GM21619 (cell line): ENCODE measurements around the gene NVL.
"Not testable (repeated sequence)": the region's sequence is repeated elsewhere in the genome, so short reads cannot be mapped to it uniquely, and the experiment has no call there.

ENCODE experiments used
- ATAC-seq: cut with Tn5 transposase; IDR thresholded peaks from one replicate; pipeline ENCODE4 v1.9.1; 2021; ENCODE audit not compliant: unreplicated experiment

The NVL gene

DNA sequence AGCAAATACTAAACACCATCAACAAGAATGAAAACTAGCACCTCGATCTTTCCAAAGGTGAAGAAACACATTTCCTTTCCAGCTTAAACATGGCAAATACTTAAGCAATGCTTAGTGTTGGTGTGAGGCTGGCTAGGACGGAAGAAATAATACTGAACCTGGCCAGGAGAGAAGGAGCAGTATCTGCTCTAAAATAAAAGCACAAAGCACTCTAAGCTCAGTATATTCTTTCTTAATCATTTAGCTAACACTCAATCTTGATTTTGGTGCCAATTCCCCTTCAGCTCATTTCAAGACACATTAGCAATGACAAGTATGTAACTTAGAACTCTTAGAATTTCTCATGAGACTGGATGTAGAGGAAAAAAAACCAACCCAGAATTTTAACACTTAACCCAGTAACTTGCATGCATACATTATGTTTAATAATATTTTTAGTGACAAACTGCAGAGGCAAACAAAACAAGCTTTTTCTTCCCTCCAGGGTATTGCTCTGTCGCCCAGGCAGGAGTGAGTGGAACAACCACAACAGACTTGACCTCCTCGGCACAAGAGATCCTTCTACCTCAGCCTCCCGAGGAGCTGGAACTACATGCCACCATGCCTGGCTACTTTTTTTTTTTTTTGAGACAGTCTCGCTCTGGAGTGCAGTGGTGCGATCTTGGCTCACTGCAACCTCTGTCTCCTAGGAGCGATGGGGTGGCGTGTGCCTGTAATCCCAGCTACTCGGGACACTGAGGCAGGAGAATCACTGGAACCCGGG, 92.7 kb downstream of the NVL start:
- ATAC-seq: no peak

DNA sequence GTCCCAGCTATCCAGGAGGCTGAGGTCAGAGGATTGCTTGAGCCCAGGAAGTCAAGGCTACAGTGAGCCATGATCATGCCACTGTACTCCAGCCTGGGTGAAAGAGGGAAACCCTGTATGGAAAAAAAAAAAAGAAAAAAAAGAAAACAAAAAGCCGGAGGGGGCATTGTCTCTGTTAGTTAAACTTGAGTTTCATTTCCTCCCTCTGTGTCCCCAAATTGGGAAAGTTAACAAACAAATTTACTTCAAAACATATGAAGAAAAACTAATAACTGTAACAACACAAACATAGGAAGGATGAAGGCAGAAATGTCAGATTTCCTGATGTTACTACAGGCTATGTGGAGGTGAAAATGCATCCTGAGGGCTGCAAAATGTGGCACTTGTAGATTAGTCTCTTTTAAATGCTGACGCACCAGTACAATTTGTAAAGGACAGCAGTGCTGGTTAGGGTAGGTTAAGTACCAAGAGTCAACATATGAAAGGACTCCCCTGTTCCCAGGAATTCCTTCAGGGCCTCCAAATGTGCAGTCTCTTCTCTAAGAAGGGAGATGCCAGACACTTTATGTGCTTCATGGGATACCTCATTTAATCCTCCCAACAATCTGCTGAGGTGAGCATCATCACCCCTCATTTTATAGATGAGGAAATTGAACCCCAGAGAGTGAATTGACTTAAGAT, 94.0 kb downstream of the NVL start:
- no peak for ATAC-seq

DNA sequence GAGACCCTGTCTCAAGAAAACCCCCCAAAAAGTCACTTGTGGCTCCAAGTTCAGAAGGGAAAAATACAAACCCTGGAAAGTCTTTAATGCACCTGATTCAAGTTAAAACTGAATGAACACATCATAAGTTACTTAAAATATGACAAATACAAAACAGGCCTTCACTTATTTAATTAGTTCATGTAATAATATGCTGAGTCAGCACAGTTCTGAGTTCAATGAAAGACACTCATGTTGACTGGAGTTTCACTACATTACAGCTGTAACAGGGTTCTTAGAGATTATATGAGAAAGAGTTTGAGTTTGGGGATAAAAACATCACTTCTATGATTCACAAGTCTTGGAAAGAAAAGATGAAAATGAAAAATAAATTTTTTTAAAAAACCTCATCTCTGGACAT, 96.0 kb downstream of the NVL start:
- no peak for ATAC-seq

DNA sequence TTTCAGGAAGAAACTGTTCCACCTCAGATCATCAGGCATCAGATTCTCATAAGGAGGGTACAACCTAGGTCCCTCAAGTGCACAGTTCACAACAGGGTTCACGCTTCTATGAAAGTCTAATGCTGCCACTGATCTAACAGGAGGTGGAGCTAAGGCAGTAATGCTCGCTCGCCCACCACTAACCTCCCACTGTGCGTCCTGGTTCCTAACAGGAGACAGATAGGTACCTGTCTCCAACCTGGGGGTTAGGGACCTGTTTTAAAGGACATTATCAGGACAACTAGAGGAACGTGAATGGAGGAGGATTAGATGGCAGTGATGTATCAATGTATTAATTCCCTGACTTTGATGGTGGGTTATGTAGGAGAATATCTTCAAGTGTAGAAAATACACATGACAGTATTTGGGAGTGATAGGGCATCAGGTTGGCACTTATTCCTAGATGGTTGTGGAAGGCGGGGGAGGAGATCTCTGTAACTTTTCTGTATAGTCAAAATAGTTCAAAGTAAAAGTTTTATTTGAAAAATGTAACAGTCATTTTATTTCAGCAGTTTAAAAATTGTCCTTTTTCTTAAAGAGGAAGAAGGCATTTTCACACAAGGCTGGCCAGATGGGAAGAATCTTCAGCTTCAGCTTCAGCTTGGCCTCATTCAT, 103.0 kb downstream of the NVL start:
- ATAC-seq: no peak

DNA sequence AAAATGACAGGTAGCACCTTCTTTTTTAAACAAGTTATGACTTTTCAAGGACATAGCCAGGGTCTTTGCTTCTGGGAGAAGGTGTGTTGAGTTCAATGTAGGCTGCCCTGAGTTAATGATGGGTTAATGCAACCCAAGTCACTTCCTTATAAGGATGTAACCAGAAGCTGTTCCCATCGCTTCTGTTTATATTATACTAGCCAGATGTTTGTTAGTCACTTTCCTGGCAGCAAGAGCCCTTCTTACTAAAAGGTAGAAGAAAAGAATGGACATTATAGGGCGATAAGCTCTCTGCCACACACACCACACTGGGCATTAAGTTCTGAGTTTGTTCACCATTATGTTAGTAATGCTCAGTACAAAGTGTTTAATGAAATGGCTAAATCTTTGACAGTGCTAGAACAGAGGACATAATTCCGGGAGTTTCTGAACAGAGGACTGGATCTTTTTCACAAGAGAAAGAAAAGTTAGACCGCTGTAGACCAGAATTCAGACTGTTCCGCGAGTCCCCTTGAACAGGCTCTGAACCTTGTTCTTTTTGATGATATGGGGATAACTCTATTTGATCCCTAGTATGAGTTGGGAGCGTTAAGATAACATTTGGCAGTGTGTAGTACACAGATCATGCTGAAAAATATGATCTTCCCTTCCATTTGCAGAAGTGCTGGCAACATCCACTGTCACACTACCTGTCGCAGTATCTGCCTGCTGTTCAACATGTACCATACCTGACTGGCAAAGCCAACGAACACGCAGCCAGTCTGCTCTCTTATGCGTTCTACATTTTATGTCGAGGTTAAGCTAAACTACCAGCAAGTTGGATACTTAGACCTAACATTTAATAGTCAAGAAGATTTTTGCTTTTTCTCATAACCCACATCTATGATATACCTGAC, 105.9 kb downstream of the NVL start:
- no peak for ATAC-seq

DNA sequence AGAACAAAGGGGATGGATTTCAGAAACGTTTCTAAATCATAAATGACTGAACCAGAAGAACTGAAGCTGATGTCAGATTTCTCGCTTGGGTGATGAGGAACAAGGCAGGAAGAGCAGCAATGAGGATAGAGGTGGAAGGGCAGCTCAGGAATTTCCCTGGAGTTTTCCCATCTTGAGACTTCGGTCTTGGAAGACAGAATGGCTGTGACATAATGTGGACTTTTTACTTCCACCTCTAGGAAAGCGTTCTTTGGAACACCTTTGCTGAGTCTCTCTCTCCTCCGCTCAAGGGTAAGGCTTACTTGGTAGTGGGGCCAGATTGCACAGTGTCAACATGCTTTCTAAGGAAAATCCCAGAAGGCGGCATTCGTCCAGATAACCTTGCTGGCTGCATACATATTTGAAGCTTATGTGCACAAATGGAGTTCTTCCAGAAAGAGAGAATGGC, 110.3 kb downstream of the NVL start:
- no peak for ATAC-seq

DNA sequence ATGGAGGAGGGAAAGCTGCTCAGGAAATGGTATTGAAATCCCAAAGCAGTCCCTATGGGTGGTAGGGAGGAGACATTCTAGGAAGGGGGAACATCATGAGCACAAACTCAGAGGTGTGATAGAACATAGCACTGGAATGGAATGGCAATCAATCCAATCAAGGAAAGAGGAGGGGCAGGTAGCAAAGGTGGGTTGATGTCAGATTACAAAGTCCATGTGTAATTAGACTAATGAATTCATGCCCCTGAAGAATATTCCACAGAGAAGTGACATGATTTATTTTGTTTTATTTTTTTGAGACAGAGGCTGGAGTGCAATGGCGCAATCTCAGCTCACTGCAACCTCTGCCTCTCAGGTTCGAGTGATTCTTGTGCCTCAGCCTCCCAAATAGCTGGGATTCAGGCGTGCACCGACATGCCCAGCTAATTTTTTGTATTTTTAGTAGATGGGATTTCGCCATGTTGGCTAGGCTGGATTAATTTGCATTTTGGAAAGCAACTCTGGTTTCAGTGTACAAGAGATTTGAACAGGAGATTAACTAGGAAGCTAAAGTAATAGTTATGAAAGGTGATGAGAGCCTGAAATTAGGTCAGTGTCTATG, 110.9 kb downstream of the NVL start:
- ATAC-seq: no peak

DNA sequence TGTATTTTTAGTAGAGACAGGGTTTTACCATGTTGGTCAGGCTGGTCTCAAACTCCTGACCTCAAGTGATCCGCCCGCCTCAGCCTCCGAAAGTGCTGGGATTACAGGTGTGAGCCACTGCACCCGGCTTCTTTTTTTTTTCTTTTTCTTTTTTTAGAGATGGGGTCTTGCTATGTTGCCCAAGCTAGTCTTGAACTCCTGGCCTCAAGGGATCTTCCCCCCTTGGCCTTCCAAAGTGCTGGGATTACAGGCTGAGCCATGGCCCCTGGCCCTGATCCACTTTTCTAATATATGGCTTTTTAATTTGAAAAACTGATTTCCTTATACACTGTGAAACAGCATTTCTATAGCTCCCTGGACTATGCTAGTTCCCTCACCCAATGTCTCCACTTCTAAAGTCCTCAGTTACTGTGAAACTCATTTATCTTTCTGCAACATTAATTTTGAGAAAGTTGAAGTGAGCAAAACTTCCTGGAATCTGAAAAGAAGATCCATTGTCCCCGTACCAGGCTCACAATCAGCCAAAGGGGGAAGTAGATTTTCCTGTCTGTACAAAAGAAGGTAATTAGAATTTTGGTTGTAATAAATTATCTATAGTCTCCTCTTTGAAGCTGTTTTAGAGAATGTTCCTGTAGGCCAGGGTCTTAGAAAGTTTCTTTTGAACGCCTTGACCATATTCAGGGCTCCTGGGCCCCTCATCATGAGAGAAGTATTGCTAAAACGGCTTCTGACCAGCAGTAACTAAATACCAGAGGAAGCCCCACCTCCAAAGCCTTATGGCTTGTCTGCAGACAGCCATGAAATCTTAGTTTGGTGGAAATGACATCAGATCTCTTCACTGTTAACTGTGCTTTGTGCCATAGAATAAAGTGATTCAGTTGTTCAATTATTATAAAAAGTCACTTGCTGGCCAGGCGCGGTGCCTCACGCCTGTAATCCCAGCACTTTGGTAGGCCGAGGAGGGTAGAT, 112.0 kb downstream of the NVL start:
- no peak for ATAC-seq

DNA sequence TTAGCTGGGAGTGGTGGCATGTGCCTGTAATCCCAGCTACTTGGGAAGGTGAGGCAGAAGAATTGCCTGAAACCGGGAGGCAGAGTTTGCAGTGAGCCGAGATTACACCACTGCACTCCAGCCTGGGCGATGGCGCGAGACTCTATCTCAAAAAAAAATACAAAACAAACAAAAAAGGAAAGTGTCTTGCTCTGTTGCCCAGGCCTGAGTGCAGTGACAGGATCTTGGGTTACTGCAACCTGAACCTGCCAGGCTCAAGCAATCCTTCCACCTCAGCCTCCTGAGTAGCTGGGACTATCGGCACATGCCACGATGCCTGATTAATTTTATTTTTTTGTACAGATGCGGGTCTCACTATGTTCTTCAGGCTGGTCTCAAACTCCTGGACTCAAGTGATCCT, 113.6 kb downstream of the NVL start:
- ATAC-seq: no peak

DNA sequence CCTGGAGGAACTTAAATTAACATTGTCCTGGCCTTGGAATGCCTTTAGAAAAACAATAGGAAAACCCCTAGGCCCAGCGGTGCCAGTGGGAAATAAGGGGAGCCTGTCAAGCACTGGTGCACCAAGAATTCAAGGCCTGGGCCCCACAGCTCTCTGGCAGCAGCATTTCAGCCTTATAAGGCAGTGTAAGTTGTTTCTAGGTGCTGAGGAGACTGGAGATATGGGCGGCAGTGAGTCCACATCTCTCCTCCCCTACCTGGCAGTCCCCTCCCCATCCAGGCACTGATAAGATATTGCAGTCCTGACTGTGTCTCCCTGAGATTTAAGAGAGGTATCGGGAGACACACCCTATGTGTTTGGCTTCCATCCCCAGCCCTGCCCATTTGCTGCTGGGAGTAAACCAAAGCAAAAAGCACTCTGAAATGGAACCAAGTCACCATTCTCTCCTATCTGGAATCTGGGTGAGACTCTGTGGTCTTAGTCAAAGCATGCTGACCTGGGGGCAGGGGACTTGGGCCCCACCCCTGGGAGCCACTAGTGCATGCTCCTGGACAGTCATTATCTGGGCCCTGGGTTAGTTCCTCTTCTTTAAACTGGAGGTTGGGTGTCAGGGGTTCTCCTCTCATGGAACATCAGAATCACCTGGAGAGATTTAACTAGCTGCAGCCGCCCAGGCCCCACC, 116.4 kb downstream of the NVL start:
- ATAC-seq: no peak

DNA sequence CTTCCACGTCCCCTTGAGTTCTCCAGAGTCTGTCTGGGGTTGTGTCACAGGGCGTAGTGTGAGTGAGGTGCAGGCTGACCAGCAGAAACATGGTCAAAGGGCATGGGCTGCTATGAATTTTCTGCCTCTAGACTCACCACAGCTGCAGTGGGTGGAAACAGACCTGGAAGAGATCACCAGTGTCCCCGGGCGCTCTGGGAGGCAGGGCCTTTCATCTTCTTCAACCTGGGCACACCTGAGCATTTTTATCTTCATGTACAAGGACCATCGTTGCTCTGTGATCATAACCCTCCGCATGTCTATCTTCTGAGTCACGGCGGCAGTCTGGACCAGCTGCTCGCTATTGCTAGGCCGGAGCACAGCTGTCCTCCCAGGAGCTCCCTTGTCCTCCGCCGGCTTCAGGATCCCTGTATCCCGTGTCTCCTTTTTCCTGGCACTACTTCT, 117.3 kb downstream of the NVL start:
- ATAC-seq: no peak

DNA sequence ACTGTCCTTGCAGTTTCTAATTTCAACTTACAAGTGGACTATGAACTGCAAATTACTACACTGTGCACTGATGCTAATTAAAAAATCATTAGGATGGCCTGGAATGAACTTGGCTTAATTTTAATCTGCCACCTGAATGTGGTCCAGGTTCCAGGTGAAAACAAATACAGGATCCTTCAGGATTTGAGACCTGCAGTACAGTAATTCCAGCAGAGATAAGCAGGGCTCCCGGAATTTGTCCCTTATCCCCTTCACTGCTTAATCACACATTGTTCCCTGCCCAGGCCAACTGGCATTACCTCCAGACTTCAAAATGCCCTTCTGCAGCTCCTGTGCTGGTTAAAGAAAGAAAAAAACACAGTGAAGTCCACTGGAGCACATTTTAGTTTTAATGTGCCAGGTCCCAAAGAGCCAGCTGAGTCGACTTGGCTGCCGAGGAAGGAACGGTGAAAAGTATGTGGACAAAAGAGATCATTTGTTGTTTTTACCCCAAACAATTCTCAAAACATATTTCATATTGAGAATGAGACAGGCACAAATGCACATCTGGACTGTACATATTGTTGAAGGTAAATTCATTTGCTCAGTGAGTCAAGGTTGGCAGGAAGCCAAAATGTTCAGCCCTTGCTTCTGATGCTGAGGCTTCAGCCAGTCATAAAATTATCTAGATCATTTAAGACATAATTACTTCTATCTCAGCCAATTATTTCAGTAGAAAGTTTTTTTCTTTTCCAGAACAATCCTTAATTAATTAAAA, 118.6 kb downstream of the NVL start:
- no peak for ATAC-seq

DNA sequence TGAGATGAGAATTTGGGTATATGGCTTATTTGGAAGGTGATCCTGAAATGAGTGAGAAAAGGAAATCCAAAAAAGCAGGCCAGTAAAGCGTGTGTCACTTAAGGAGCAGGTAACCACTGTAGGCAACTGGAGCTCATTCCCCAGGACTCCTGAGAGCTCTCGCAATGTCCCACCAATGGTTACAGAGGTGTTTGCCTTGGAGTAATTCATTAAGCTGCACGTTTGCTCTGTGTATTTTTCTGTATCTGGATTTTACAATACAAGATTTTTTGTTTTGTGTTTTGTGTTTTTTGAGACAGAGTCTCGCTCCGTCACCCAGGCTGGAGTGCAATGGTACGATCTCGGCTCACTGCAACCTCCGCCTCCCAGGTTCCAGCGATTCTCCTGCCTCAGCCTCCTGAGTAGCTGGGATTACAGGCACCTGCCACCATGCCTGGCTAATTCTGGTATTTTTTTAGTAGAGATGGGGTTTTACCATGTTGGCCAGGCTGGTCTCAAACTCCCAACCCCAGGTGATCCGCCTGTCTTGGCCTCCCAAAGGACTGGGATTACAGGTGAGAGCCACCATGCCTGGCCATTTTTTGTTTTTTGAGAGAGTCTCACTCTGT, 123.9 kb downstream of the NVL start:
- not testable (repeated sequence) for ATAC-seq

DNA sequence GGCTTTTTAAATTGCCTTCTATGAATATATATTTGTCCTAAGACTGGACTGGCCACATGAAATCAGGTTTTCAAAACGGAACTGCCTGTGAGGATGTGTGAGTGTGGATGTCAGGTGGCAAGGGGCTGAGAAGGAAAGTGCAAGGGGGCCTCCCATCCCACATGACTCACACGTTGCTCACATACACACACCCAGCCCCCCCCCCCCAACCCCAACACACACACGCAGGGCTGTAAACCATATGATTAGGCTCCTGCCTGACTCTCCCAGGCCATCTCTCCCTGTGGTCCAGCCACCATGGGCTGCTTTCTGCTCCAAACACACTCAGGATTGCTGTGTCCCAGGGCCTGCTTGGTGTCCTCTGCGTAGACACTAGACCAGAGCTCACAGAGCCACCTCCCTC, 124.5 kb downstream of the NVL start:
- no peak for ATAC-seq

DNA sequence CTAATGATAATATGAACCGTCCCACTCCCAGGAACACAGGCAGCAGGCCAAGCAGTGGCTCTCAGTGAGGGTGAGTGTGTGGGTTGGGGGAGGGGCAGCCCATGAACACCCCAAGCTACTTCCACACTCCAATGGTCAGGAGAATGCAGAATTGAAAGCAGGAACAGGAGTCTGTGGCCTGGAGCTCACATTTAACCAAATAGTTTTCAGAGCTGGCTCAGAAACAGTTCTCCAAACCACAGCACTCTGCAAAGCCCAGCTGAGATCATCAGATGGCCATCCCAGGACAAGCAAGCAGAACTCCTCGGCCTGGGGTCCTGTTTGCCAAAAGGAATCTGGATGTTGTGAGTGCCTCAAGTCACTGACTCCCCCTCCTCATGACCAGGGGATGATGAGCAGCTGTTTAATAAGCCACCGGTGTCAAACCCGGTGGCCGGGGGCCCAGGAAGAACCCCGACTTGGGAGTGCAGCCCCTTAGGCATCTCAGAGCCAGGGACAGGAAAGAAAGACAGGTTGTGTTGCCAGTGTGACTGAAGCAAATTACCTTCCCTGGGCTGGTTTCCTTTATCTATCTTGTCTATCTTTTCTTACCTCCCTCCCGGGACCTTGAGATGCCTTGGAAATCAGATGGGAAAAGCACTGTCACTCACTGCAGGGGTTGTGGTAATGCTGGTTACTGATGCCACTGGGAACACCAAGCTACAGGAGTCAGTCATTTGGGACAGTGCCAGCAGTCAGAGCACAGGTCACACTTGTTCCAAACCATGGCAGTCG, 126.5 kb downstream of the NVL start:
- peak; percentile 70 for ATAC-seq

DNA sequence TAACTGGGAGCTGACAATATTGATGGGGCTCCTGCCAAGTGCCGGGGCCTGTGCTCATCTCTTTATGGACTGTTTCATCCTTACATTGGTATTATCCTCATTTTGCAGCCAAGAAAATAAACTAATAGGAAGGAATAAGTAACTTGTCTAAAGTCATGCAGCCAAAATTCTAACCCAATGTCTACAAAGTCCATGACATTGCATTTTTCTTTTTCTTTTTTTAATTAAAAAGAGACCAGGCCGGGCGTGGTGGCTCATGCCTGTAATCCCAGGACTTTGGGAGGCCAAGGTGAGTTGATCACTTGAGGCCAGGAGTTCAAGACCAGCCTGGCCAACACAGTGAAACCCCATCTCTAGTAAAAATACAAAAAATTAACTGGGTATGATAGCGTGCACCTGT, 128.1 kb downstream of the NVL start:
- ATAC-seq: no peak

DNA sequence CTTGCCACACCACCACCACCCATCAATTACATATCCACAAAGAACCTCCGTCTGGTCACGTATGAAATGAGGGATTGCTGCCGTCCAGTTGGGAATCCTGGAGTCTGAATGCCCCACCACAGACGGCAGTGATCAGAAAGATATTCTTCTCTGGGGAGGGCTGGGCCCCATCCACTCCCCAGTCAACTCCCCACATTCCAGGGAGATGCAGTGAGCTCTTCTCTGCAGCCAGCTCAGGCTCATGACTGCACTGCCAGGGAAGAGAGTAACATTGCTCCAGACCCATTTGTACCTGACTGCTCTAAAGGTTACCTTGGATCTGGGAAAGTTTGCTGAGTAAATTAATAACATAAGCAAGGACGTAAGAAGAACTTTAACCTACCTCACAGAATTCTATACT, 128.6 kb downstream of the NVL start:
- ATAC-seq: no peak
